PC-9 (cell line): ENCODE measurements around the gene NDUFAF2. TPM values are rescaled to one million over a fixed set of nuclear protein-coding genes. Genes with fewer than 3 reads are reported as not detected.
"Not testable (repeated sequence)": the region's sequence is repeated elsewhere in the genome, so short reads cannot be mapped to it uniquely, and the experiment has no call there.

ENCODE experiments used
- BruUV-seq: library from RNA; stranded (reverse); fragments of 400-500 nt; replicated peaks from 2 replicates; lab custom pipeline; 2021; lab: Mats Ljungman, UMichigan
- CTCF ChIA-PET: fragments of 300-600 bp; sonication (Branson Sonifier 250); formaldehyde crosslinking; loops from one replicate; lab custom pipeline; 2022; ENCODE audit warnings: antibody characterized with exemption; lab: Charles Lee
- POLR2A ChIA-PET: fragments of 300-600 bp; sonication (Branson Sonifier 250); formaldehyde crosslinking; loops from one replicate; lab custom pipeline; 2022; ENCODE audit warnings: antibody characterized with exemption; ENCODE audit not compliant: unreplicated experiment; lab: Charles Lee
- DNase-seq, 2 experiments: peaks; one replicate each; pipeline versions ENCODE4 v3.0.0 to v3.0.0-alpha.2; 2015 to 2022; ENCODE audit warnings: mixed read lengths in 1 of 2
- H2AFZ ChIP-seq: fragments of 200-600 bp; sonication (generic); 2 replicates; pipeline ENCODE4 v1.8.1; 2017; ENCODE audit warnings: antibody characterized with exemption
- H3F3A ChIP-seq: fragments of 200-600 bp; sonication (generic); 2 replicates; pipeline ENCODE4 v1.8.1; 2017; ENCODE audit warnings: antibody characterized with exemption, mild to moderate bottlenecking, low read depth; ENCODE audit not compliant: insufficient read depth
- H3K27ac ChIP-seq: fragments of 200-600 bp; sonication (generic); 2 replicates; pipeline ENCODE4 v1.6.1; 2016; ENCODE audit warnings: mixed run types
- H3K27me3 ChIP-seq: fragments of 200-600 bp; sonication (generic); 2 replicates; pipeline ENCODE4 v1.6.1; 2016; ENCODE audit warnings: low read depth, mixed run types; ENCODE audit not compliant: insufficient read depth
- H3K36me3 ChIP-seq: fragments of 200-600 bp; sonication (generic); 2 replicates; pipeline ENCODE4 v1.6.1; 2016; ENCODE audit warnings: low read depth, mixed run types
- H3K4me1 ChIP-seq: fragments of 200-600 bp; sonication (generic); replicated peaks from 2 replicates; pipeline ENCODE4 v1.6.1; 2016; ENCODE audit warnings: mixed run types; ENCODE audit not compliant: insufficient read depth
- H3K4me2 ChIP-seq: fragments of 200-600 bp; sonication (generic); 2 replicates; pipeline ENCODE4 v1.6.1; 2017; ENCODE audit warnings: mixed run types
- H3K4me3 ChIP-seq: fragments of 200-600 bp; sonication (generic); 2 replicates; pipeline ENCODE4 v1.6.1; 2016; ENCODE audit warnings: mixed run types
- H3K79me2 ChIP-seq: fragments of 200-600 bp; sonication (generic); 2 replicates; pipeline ENCODE4 v1.6.1; 2017; ENCODE audit warnings: low read depth, mixed run types
- H3K9me2 ChIP-seq: fragments of 200-600 bp; sonication (generic); 2 replicates; pipeline ENCODE4 v1.8.1; 2017; ENCODE audit warnings: mild to moderate bottlenecking; ENCODE audit not compliant: insufficient read depth
- H3K9me3 ChIP-seq: fragments of 200-600 bp; sonication (generic); 2 replicates; pipeline ENCODE4 v1.8.1; 2016; ENCODE audit warnings: low read depth; ENCODE audit not compliant: insufficient read depth
- H4K20me1 ChIP-seq: fragments of 200-600 bp; sonication (generic); 2 replicates; pipeline ENCODE4 v1.8.1; 2017; ENCODE audit not compliant: insufficient read depth
- EZH2 ChIP-seq: fragments of 200-600 bp; sonication (generic); IDR thresholded peaks from 2 replicates; pipeline ENCODE4 v1.8.0; 2017; ENCODE audit warnings: antibody characterized with exemption, low read depth
- intact Hi-C: fragments of 100-400 bp; cut with micrococcal nuclease; formaldehyde crosslinking; loops from one replicate; pipeline ENCODE4 v1.10.0; 2022; ENCODE audit not compliant: unreplicated experiment
- total RNA-seq: library from RNA; stranded (reverse); gene quantifications from 2 replicates; pipeline ENCODE4 v1.2.3, GENCODE V29; 2021
- TF ChIP-seq, protein P1 (sequence below): fragments of 200-600 bp; sonication (generic); conservative IDR thresholded peaks from 2 replicates; pipeline ENCODE4 v1.6.1; 2017; ENCODE audit warnings: mixed run types, antibody characterized with exemption, mild to moderate bottlenecking, moderate library complexity

Gene NDUFAF2
- total RNA-seq, 1 experiment from 2014 or later = 42.7 TPM

DNA sequence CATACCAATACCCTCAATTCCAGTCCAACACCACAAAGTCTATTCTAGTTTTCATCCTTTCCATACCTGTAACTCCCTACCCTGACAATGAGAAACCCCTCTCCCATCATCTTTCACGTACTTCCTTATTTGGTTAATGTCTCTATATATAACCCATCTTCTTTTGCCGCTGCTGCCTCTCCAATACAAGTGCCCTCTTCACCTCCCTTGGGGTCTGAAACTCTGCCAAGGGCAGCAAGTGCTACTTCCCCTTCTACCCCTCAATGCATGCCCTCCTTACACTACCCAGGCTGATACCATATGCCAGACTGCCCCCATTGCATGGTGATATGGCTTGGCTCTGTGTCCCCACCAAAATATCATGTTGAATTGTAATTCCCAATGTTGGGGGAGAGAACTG is 241.6 kb downstream of the NDUFAF2 start:
- ChIA-PET CTCF (no interaction called here), POLR2A (no interaction called here)
- H3K27me3 ChIP-seq = no peaks in the 10 kb centered on the region
- TF ChIP-seq EZH2 = no peak
- TF ChIP-seq, protein P1, sequence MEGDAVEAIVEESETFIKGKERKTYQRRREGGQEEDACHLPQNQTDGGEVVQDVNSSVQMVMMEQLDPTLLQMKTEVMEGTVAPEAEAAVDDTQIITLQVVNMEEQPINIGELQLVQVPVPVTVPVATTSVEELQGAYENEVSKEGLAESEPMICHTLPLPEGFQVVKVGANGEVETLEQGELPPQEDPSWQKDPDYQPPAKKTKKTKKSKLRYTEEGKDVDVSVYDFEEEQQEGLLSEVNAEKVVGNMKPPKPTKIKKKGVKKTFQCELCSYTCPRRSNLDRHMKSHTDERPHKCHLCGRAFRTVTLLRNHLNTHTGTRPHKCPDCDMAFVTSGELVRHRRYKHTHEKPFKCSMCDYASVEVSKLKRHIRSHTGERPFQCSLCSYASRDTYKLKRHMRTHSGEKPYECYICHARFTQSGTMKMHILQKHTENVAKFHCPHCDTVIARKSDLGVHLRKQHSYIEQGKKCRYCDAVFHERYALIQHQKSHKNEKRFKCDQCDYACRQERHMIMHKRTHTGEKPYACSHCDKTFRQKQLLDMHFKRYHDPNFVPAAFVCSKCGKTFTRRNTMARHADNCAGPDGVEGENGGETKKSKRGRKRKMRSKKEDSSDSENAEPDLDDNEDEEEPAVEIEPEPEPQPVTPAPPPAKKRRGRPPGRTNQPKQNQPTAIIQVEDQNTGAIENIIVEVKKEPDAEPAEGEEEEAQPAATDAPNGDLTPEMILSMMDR = no peak
- no peak overlapping the region for H3K27ac ChIP-seq
- H2AFZ ChIP-seq = no peak overlapping the region
- no peaks in the 10 kb centered on the region for H3K9me2 ChIP-seq
- no peaks in the 10 kb centered on the region for H3K79me2 ChIP-seq
- H3K36me3 ChIP-seq = no peaks in the 10 kb centered on the region
- intact Hi-C loops = no loop called here
- no peaks in the 10 kb centered on the region for H3F3A ChIP-seq
- H3K9me3 ChIP-seq = peaks cover 10% of the 10 kb centered on the region; the same call in 1 of the 2 replicates
- H3K4me2 ChIP-seq = no peak overlapping the region
- DNase-seq = no peak
- H3K4me3 ChIP-seq = no peak overlapping the region
- no peaks in the 10 kb centered on the region for H4K20me1 ChIP-seq
- BruUV-seq = no TSS peak
- peaks cover 10% of the 10 kb centered on the region; the same call in 1 of the 2 replicates for H3K4me1 ChIP-seq

DNA sequence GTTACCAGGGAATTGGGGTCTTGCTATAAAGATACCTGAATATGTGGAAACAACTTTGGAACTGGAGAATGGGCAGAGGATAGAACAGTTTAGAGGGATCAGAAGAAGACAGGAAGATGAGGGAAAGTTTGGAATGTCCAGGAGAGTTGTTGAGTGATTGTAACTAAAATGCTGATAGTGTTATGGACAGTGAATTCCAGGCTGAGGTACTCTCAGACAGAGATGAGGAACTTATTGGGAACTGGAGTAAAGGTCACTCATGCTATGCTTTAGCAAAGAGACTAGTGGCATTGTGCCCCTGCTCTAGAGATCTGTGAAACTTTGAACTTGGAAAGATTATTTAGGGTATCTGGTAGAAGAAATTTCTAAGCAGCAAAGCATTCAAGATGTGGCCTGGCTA is 242.3 kb downstream of the NDUFAF2 start:
- H3K4me3 ChIP-seq, H3K9me3 ChIP-seq, H3K27ac ChIP-seq, DNase-seq, H3K79me2 ChIP-seq, H3K9me2 ChIP-seq, BruUV-seq, intact Hi-C loops, CTCF ChIA-PET, H3K36me3 ChIP-seq, H4K20me1 ChIP-seq, H3K4me2 ChIP-seq, H3F3A ChIP-seq, POLR2A ChIA-PET, H2AFZ ChIP-seq, H3K27me3 ChIP-seq: not testable (repeated sequence)
- H3K4me1 ChIP-seq = peaks cover 10% of the 10 kb centered on the region; the same call in 1 of the 2 replicates

DNA sequence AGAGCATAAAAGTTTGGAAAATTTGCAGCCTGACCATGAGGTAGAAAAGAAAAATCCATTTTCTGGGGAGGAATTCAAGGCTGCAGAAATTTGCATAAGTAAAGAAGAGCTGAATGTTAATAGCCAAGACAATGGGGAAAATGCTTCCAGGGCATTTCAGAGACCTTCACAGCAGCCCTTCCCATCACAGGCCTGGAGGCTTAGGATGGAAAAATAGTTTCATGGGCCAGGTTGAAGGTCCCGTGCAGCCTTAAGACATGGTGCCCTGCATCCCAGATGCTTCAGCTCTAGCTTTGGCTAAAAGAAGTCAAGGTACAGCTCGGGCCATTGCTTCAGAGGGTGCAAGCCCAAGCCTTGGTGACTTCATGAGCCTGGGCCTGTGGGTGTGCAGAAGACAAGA is 242.8 kb downstream of the NDUFAF2 start:
- H3F3A ChIP-seq, intact Hi-C loops, H3K27ac ChIP-seq, POLR2A ChIA-PET, BruUV-seq, H3K4me3 ChIP-seq, CTCF ChIA-PET, DNase-seq, H2AFZ ChIP-seq, H4K20me1 ChIP-seq, H3K79me2 ChIP-seq, H3K36me3 ChIP-seq, H3K4me2 ChIP-seq, H3K9me2 ChIP-seq, H3K9me3 ChIP-seq, H3K27me3 ChIP-seq: not testable (repeated sequence)
- peaks cover 10% of the 10 kb centered on the region; the same call in 1 of the 2 replicates for H3K4me1 ChIP-seq

DNA sequence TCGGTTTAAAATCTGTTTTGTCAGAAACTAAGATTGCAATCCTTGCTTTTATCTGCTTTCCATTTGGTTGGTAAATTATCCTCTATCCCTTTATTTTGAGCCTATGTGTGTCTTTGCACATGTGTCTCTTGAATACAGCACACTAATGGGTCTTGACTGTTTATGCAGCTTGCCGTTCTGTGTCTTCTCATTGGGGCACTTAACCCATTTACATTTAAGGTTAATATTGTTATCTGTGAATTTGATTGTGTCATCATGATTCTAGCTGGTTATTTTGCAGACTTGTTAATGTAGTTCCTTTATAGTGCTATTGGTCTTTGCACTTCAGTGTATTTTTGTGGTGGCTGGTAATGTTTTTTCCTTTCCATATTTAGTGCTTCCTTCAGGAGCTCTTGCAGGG is 253.6 kb downstream of the NDUFAF2 start:
- Histone ChIP-seq H3K4me2 (no peak overlapping the region), H3K27me3 (no peaks in the 10 kb centered on the region), H3F3A (no peaks in the 10 kb centered on the region), H3K36me3 (no peaks in the 10 kb centered on the region), H3K9me2 (peaks cover 4% of the 10 kb centered on the region; the same call in 1 of the 2 replicates), H3K4me3 (no peak overlapping the region), H3K27ac (no peak overlapping the region), H4K20me1 (no peaks in the 10 kb centered on the region), H3K4me1 (no peaks in the 10 kb centered on the region), H2AFZ (no peak overlapping the region), H3K79me2 (no peaks in the 10 kb centered on the region), H3K9me3 (no peaks in the 10 kb centered on the region)
- DNase-seq = no peak
- ChIA-PET CTCF (no interaction called here), POLR2A (no interaction called here)
- TF ChIP-seq, protein P1 = no peak
- no peak for TF ChIP-seq EZH2
- BruUV-seq = no TSS peak
- intact Hi-C loops = no loop called here
